LHCN-M2 (cell line): ENCODE results near the gene PRSS12. TPM values are rescaled to one million over a fixed set of nuclear protein-coding genes. Genes with fewer than 3 reads are reported as not detected.
"Not testable (repeated sequence)": the region's sequence is repeated elsewhere in the genome, so short reads cannot be mapped to it uniquely, and the experiment has no call there.

Source experiments
- DNase-seq: peaks from one replicate; pipeline ENCODE4 v3.0.0-alpha.2; 2012; ENCODE audit warnings: low read depth
- total RNA-seq: library from RNA; depleted of rRNA; stranded (reverse); fragments of >200 nt; gene quantifications from 2 replicates; pipeline ENCODE4 v1.2.3, GENCODE V29; 2014

The PRSS12 gene
- total RNA-seq, 1 experiment from 2014 or later = 8.2 TPM

DNA sequence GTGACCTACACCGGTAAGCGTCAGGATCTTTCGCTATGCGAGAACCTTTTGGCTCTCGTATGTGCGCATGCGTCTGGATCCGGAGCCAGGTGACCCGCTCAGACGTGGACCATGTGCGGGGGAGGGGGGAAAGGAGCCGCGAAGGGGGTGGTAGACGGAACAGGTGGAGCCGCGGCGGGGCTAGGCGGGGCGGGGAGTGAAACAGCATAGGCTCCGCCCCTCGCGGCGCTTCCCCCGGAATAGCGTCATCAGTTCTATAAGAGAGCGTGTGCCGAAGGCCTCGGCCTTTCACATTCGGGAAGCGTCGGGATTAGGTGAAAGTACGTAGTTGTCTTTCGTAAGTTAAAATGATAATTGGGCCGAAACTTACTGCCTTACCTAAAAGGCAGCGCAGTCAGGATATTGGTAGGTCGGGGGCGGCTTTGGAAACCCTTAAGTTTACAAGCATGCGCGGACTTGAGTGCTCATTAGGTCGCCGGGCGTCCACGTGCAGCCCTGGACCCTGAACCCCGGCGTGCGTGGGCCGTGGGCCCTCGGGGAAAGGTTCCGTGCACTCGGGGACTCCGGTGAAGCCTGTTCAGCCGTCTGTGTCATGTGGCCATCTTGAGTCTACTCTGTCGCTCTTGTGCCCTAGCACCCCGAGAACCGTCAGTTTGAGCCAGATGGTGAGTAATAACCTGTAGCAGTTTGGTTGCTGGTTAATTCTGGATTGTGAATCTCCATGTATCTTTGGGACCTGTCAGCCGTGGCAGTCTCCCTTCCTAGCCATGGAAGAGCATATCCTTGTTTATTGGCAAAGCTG is 74.1 kb downstream of the PRSS12 start:
- peak; percentile 88 for DNase-seq

GRCh38 chr4:118277243-118277642 is 75.6 kb downstream of the PRSS12 start:
- DNase-seq = no peak

DNA sequence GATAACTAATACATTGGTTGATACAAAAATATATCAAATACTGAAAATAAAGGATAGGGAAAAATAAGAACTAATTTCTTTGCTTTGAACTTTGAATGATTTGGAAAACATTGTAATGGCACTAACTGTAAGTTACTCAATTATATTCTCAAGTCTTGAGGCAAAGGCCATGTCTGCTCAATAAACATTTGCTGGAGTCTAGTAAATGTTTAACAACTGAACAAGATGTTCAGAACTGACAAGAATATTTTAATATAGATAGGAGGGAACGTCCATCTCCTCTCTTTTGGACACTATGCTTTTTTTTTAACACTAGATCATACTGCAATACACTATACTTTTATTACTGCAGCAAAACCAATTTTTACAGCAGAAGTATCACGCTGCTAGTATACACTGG is 76.2 kb downstream of the PRSS12 start:
- DNase-seq = no peak

DNA sequence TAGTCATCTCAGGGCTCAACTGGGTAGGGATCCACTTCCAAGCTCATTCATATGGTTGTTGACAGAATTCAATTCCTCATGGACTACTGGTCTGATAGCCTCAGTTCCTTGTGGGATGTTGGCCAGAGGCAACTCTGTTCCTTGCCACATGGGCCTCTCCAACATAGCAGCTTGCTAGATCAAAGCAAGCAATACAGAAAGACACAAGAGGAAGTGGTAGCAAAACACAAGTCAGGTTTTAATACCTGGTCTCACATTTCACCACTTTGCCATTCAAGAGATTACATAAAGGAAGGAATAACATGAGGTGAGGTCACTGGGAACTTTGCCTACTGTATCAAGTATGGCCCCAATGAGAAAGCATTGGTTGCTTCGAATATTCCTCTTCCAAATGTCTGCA is 79.2 kb downstream of the PRSS12 start:
- DNase-seq = no peak

- DNase-seq = no peak
Measured at GRCh38 chr4:118271788-118272187, 81.0 kb downstream of the PRSS12 start.

- DNase-seq = peak; percentile 38
Measured at GRCh38 chr4:118270492-118270891, 82.3 kb downstream of the PRSS12 start.

- DNase-seq = no peak
Measured at GRCh38 chr4:118268780-118269179, 84.0 kb downstream of the PRSS12 start.

GRCh38 chr4:118266145-118266496 is 86.7 kb downstream of the PRSS12 start:
- not testable (repeated sequence) for DNase-seq

DNA sequence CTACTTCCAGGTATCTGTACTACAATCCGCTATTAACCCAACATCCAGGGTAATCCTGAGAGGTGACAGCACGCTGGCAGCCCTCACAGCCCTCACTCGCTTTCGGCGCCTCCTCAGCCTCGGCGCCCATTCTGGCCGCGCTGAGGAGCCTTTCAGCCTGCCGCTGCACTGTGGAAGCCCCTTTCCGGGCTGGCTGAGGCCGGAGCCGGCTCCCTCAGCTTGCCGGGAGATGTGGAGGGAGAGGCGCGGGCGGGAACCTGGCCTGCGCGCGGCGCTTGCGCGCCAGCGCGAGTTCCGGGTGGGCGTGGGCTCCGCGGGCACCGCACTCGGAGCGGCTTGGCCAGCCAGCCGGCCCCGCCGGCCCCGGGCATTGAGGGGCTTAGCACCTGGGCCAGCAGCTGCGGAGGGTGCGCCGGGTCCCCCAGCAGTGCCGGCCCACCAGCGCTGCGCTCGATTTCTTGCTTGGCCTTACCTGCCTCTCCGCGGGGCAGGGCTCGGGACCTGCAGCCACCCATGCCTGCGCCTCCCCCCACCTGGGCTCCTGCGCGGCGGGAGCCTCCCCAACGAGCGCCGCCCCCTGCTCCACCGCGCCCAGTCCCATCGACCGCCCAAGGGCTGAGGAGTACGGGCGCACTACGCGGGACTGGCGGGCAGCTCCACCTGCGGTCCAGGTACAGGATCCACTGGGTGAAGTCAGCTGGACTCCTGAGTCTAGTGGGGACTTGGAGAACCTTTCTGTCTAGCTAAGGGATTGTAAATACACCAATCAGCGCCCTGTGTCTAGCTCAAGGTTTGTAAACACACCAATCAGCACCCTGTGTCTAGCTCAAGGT is 87.3 kb downstream of the PRSS12 start:
- no peak for DNase-seq

- no peak for DNase-seq
Measured at GRCh38 chr4:118264096-118264495, 88.7 kb downstream of the PRSS12 start.

- no peak for DNase-seq
Measured at GRCh38 chr4:118260309-118260708, 92.5 kb downstream of the PRSS12 start.

DNA sequence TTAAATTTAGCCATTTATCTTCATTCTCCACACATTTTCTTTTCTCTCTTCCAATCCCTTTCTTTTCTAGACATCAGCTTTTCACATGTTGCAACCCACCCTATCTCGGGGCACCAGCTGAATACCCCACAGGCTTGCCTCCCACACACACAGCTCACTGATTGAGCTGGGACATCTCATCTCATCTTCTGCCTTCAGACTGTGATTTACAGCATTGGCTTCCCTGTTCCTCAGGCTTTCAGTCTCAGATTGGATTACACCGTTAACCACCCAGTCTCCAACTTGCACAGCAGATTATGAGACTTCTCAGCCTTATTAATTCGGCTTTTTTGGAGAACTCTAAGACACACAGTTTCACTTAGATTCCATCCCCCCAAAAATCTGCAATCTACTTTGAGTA is 93.7 kb downstream of the PRSS12 start:
- DNase-seq = no peak

- no peak for DNase-seq
Measured at GRCh38 chr4:118254368-118254767, 98.4 kb downstream of the PRSS12 start.

DNA sequence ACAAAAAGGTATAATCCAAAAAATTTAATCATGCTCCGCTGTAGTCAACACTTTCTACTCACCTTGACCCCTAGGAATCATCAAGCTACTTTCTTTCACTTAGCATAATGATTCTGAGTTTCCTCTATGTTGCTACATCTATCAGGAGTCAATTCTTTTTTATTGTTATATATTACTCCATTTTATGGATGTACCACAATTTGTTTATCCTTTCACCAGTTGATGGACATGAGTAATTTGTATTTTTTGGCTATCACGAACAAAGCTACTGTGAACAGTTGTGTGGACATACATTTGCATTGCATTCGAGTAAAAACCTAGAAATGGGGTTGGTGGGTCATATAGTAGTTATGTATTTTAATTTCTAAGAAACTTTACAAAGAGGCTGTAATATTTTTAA is 102.9 kb downstream of the PRSS12 start:
- DNase-seq = no peak

DNA sequence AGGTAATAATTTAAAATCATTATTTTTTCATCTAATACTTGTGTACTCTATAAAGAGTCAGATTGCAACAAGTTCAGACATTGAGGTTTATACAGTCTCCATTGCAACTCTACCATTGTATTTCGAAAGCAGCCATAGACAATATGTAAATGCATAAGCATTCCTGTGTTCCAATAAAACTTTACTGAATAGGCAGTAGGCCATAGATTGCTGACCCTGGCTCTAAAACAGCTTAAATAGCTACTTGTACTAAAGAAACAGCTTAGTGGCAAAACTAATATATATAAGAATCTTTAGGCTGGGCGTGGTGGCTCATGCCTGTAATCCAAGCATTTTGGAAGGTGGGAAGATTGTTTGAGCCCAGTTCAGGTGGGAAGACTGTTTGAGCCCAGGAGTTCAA is 115.3 kb downstream of the PRSS12 start:
- DNase-seq = no peak

GRCh38 chr4:118235566-118236120 is 117.2 kb downstream of the PRSS12 start:
- DNase-seq = no peak
